Immature natural killer cell (primary cell): ENCODE data around the gene TOX3. TPM values are rescaled to one million over a fixed set of nuclear protein-coding genes. Genes with fewer than 3 reads are reported as not detected.

Source experiments
- DNase-seq, 3 donors: peaks; one replicate each; pipeline ENCODE4 v3.0.0; 2022; ENCODE audit warnings: mixed read lengths in 1 of 3
- H3K27ac Mint-ChIP-seq, 6 donors: one replicate each; pipeline ENCODE4 v1.8.0; 2020; ENCODE audit warnings: mixed read lengths in 6 of 6, mild to moderate bottlenecking in 5 of 6, inconsistent platforms in 4 of 6, moderate library complexity in 3 of 6
- H3K27me3 Mint-ChIP-seq, 3 donors: one replicate each; pipeline ENCODE4 v1.8.0; 2020 to 2021; ENCODE audit warnings: low read depth in 3 of 3, mild to moderate bottlenecking in 3 of 3, mixed read lengths in 3 of 3, moderate library complexity in 3 of 3, inconsistent platforms in 1 of 3
- H3K36me3 Mint-ChIP-seq, 3 donors: one replicate each; pipeline ENCODE4 v1.8.0; 2020; ENCODE audit warnings: mixed read lengths in 3 of 3, inconsistent platforms in 2 of 3, mild to moderate bottlenecking in 2 of 3
- H3K4me1 Mint-ChIP-seq, 2 donors: one replicate each; pipeline ENCODE4 v1.8.0; 2020; ENCODE audit warnings: inconsistent platforms in 2 of 2, mild to moderate bottlenecking in 2 of 2, mixed read lengths in 2 of 2, moderate library complexity in 1 of 2
- H3K4me3 Mint-ChIP-seq, 5 donors: one replicate each; pipeline ENCODE4 v1.8.0; 2020; ENCODE audit warnings: mild to moderate bottlenecking in 5 of 5, mixed read lengths in 5 of 5, inconsistent platforms in 3 of 5, moderate library complexity in 3 of 5
- H3K9me3 Mint-ChIP-seq, 6 donors: one replicate each; pipeline ENCODE4 v1.8.0; 2020; ENCODE audit warnings: mild to moderate bottlenecking in 6 of 6, mixed read lengths in 6 of 6, inconsistent platforms in 4 of 6, moderate library complexity in 3 of 6
- polyA plus RNA-seq, 3 donors: library from polyadenylated mRNA; unstranded; fragments of 300-500 nt; fragmentation: Illumina TruSeq; gene quantifications; one replicate each; pipeline ENCODE4 v1.2.3, GENCODE V29; 2021

Gene TOX3
- polyA plus RNA-seq, result not detected

DNA sequence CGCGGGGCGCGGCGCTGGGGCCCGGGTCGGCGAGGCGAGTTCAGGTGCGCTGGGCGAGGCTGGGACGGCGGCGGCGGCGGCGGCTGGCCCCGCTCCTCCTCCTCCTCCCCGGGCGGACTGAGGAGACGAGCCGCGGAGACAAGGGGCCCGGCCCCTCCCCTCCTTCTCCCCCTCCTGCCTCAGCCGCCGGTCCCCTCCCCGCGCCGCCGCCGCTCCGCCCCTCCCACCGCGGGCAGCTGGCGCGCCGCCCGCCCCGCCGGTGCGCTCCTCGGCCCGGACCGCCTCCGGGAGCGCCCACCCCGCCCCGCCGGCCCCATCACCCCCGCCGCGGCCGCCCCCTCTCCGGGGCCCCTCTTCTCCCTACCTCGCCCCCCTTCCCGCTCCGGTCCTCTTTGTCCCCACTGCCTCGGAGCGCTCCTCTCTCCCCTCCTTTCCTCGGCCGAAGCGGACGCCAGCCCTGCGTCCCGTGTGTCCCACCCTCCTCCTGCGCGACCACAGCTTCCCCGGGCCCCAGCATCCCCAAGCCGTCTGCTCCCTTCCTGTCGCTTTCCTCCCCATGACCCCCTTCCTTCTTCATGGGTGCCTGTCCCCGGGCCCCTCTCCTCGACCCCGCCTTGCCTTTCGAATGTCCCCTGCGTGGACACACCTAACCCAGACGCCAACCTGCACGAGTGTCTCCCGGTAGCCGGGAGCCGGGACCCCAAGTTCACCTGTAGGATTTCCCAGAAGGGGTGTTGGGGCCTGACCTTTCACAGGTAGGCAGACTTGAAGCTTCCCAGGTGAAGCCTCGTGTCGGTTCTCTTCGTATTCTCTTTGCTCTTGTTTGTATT lies at the start of gene TOX3:
Gene TOX3, minus strand, starts transcription at position 140 of the 830 bp plus-strand sequence. CDS start 420 bp downstream, outside the sequence.
- Mint-ChIP-seq H3K4me1 (no peaks in the 10 kb centered on the region), H3K4me3 (peak within 1 kb of the TSS in 2 of 5 donors; percentile 35 to 46), H3K27ac (no peak within 1 kb of the TSS), H3K27me3 (peaks cover 9 to 26% (median 16%) of the 10 kb centered on the region in 3 donors), H3K9me3 (peaks cover 2 to 10% (median 4%) of the 10 kb centered on the region in 6 donors), H3K36me3 (no peaks in the 10 kb centered on the region)
- no peak for DNase-seq

DNA sequence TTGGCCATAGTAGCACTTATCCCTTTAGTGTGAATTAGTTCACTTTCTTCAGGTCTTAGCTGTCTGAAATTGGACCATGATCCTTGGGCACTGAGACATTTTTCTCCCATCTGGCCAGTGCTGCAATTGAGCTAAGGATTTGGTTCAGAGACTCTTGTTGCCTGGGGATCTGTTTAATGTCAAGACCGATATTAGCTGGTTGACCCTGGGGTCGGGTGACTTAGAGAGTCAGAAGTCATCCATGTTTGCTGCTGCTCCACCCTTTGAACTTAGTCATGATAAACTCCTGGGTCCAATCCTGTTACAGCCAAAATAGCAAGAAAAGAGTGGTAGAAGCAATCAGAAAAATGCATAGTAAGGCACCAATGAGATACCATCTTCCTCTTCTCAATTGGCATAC lies 45.8 kb upstream of the TOX3 start:
- DNase-seq, result no peak
- Mint-ChIP-seq H3K4me3 (no peak overlapping the region), H3K27ac (no peak overlapping the region), H3K36me3 (no peaks in the 10 kb centered on the region), H3K4me1 (no peaks in the 10 kb centered on the region), H3K9me3 (peaks cover 0 to 11% (median under 1%) of the 10 kb centered on the region in 6 donors), H3K27me3 (peaks cover 0 to 4% (median 0%) of the 10 kb centered on the region in 3 donors)

DNA sequence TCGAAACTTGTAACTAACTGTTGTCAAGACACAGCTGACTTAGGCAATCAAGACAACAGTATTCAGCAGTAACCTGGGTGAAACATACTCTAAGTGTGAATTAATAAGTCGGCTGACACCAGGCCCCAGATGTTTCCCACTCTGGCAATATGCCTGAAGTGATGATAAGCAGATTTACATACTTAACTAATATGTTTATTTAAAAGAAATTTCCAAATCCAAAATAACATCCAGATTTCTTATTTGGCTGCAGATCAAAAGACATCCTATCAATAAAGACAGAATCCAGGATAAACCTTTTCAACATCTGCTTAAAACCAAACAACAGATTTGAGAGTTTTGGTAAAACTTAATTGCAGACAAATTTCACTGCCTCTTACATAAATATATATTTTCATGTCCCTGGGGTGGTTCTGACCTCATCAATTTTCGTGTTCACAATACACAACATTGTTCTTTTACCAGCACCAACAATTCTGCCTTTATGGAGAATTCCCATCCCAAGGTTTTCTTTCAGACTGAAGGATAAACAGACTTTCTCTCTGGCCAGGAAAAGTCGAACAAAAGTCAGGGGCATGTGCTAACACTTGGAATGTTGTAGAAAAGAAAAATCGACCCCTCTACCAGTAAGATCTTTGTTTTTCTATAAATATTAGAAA lies 45.1 kb upstream of the TOX3 start:
- Mint-ChIP-seq H3K27ac (no peak overlapping the region), H3K4me1 (no peaks in the 10 kb centered on the region), H3K27me3 (peaks cover 0 to 4% (median 0%) of the 10 kb centered on the region in 3 donors), H3K4me3 (no peak overlapping the region), H3K9me3 (peaks cover 0 to 11% (median 2%) of the 10 kb centered on the region in 6 donors), H3K36me3 (no peaks in the 10 kb centered on the region)
- no peak for DNase-seq

DNA sequence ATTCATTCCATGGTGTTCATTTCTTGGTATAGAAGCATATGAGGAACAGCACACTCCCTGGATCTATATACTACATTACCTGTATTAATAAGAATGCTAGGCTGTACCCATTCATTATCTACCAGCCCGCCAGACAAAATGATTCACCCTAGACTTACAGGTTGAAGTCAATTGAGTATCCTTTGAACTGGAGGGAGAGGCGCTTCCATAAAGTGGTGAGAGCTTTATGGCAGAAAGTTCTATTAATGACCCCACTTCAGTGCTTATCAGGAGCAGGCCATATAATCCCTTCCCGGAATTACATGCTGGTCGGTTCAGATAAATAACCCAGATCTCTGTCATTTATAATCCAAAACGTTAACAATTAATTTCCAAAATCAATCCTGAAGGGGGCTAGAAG lies 44.5 kb upstream of the TOX3 start:
- no peak overlapping the region for H3K27ac Mint-ChIP-seq
- H3K27me3 Mint-ChIP-seq, result peaks cover 0 to 2% (median 0%) of the 10 kb centered on the region in 3 donors
- peaks cover 0 to 11% (median 1%) of the 10 kb centered on the region in 6 donors for H3K9me3 Mint-ChIP-seq
- no peak for DNase-seq
- no peaks in the 10 kb centered on the region for H3K4me1 Mint-ChIP-seq
- no peaks in the 10 kb centered on the region for H3K36me3 Mint-ChIP-seq
- H3K4me3 Mint-ChIP-seq, result no peak overlapping the region

DNA sequence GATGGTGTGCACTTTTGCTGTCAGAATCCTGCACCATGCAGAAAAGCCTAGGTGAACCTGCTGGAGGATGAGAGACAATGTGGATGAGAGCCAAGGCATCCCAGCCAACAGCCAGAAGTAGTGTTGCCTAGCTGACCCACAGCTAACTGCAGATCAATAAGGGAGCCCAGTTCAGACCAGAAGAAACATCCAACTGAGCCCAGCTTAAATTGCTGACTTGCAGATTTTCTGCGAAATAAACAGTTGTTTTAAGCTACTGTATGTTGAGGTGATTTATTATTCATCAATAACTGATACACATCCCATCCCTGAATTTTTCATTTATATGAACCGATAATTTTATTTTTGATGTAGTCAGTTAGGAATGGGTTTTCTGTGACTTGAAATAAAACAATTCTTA lies 39.2 kb upstream of the TOX3 start:
- DNase-seq, result no peak
- no peaks in the 10 kb centered on the region for H3K36me3 Mint-ChIP-seq
- H3K9me3 Mint-ChIP-seq, result peaks cover 0 to 6% (median 2%) of the 10 kb centered on the region in 6 donors
- H3K27me3 Mint-ChIP-seq, result peaks cover 0 to 2% (median 0%) of the 10 kb centered on the region in 3 donors
- H3K27ac Mint-ChIP-seq, result no peak overlapping the region
- no peaks in the 10 kb centered on the region for H3K4me1 Mint-ChIP-seq
- H3K4me3 Mint-ChIP-seq, result no peak overlapping the region

DNA sequence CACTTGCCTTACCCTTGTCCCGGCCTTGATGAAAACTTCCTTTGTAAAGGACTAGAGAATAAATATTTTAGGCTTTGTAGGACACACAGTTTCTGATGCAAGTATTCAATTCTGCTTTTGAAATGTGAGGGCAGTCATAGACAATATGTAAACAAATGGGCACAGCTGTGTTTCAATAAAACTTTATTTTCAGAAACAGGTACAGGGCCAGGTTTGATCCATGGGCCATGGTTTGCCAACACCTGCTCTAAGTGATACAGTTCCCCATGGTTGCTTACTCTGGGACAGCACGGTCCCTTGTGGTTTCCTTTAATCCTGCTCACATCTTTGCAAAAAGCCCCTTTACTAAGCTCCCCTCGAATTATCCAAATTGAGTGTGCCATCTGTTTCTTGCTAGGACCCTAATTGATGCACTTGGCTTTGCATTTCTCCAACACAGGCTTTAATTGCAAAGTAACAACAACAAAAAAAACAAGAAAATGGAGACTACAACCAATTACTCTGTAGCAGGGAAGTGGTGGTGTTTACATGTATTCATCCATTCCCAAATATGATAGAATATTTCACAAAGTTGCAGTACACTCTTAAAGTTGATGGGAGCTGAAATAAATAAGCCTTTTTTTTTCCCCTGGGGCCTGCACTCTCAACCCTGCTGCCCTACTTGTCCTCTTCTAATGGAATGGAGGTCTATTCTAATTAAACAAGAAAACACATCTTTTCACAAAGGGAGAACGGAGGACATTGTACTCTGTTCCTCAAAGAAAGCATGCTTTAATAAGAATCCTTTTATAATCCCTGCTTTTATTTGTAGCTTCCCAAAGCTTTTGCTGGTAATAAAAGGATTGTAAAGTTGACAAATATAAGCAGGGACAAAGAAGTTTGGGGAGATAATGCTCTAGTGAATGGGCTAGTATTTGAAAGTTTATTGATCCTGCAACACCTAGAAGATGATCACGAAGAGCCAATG lies 37.7 kb upstream of the TOX3 start:
- no peak overlapping the region for H3K4me3 Mint-ChIP-seq
- peaks cover 0 to 2% (median 0%) of the 10 kb centered on the region in 3 donors for H3K27me3 Mint-ChIP-seq
- no peaks in the 10 kb centered on the region for H3K4me1 Mint-ChIP-seq
- H3K27ac Mint-ChIP-seq, result no peak overlapping the region
- H3K36me3 Mint-ChIP-seq, result no peaks in the 10 kb centered on the region
- H3K9me3 Mint-ChIP-seq, result peaks cover 0 to 6% (median under 1%) of the 10 kb centered on the region in 6 donors
- no peak for DNase-seq

DNA sequence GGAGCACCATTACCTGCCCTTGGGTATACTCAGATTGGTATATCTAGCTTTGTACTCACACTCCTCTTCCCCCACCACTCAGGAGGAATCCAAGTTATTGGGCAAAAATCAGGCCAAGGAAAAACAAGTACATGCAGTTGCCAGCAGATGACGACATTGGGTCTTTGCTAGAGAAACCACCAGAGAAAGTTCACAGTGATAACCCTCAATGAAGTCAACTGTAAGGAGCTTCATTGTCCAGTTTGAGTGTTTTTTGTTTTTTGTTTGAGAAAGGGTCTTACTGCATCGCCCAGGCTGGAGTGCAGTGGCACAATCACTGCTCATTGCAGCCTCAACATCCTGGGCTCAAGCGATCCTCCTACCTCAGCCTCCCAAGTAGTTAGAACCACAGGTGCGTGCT lies 34.6 kb upstream of the TOX3 start:
- H3K36me3 Mint-ChIP-seq, result no peaks in the 10 kb centered on the region
- H3K27ac Mint-ChIP-seq, result no peak overlapping the region
- peaks cover 0 to 3% (median 0%) of the 10 kb centered on the region in 3 donors for H3K27me3 Mint-ChIP-seq
- H3K9me3 Mint-ChIP-seq, result peaks cover 0 to 3% (median 0%) of the 10 kb centered on the region in 6 donors
- H3K4me1 Mint-ChIP-seq, result no peaks in the 10 kb centered on the region
- DNase-seq, result no peak
- no peak overlapping the region for H3K4me3 Mint-ChIP-seq

DNA sequence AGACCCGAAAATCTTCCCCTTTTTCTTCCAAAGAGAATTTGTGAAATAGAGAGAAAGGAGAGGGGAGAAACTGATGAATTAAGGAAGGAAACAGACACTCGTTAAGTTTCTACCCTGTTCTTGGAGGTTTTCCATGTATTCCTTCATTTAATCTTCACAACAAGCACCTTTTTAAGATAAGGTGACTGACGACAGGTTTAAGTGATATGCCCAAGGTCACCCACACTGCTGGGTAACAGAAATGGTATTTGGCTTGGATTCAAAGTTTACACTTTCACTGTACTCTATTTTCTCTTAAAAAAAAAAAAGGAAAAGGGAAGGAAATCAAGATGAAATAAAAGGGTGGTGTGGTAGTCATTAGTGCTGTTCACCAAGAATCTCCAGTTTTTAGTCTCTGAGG lies 33.5 kb upstream of the TOX3 start:
- no peak for DNase-seq
- Mint-ChIP-seq H3K4me1 (no peaks in the 10 kb centered on the region), H3K4me3 (no peak overlapping the region), H3K27ac (no peak overlapping the region), H3K36me3 (no peaks in the 10 kb centered on the region), H3K27me3 (peaks cover 0 to 3% (median 3%) of the 10 kb centered on the region in 3 donors), H3K9me3 (peaks cover 0 to 5% (median 0%) of the 10 kb centered on the region in 6 donors)

DNA sequence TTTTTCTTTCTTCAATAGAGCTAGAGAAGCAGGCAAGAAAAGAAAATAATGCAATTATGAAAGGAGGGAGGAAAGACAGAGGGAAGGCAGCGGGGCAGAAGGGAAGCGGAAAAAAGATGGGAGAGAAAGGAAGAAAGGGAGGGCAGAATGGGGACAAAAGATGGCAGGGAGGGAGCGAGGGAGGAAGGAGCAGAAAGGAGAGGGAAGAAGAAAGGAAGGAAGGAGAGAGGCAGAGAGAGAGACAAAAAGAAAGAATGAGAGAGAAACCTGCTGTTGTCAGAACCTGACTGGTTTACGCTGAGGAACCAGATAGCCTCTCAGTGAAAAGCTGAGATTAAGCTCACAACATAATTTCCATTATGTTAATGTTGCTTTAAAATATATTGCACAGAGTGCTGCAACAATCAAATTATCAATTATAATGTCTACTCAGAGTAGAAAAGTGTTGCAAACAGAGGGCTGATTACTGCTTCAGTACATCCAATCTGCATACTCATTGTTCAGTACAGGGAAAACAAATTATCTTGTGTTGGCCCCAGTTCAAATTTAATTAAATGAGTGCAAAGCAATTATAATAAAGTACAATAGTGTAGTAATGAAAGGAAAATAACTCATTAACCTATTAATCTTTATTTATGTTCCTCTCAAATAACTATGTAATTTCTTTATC lies 32.0 kb upstream of the TOX3 start:
- H3K36me3 Mint-ChIP-seq, result no peaks in the 10 kb centered on the region
- no peak for DNase-seq
- no peak overlapping the region for H3K4me3 Mint-ChIP-seq
- H3K9me3 Mint-ChIP-seq, result peaks cover 0 to 5% (median 0%) of the 10 kb centered on the region in 6 donors
- no peak overlapping the region for H3K27ac Mint-ChIP-seq
- H3K4me1 Mint-ChIP-seq, result no peaks in the 10 kb centered on the region
- peaks cover 3 to 5% (median 3%) of the 10 kb centered on the region in 3 donors for H3K27me3 Mint-ChIP-seq

DNA sequence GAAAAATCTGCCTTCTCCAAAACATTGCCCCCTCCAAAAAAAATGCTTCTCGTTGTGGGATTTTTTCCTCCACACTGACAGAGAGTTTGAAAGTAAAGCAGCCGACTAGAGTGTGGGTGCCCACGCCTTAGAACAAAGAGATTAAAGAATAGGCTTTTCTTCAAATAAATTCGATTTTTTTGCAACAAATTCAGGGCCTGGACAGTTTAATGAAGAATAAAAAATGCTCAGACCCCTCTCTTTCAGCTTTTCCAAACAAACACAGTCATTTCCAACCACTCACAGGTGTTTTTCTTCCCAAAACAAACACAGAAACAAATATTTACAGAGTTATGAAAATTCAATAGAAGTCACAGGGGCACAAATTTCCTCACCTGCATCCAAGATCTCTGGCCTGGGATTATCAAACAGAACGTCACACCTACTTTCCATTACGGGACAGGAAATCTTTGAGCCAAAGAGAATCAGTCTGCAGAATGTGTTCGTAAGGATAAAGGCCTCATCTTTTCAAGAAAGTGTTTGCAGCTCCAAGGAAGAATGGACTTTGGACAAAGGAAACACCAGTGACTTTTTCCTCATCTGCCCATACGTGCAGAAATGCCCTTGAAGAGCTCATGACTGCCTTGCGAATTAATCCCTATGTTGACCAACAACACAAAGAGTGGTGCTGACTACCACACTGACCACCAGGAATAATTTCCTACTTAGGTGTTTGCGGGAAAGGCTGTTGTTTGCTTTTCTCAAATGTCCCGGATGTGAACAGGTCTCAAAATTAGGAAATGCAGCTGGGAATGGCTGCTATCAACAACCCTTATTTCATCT lies 31.3 kb upstream of the TOX3 start:
- H3K27me3 Mint-ChIP-seq, result peaks cover 3 to 5% (median 3%) of the 10 kb centered on the region in 3 donors
- no peak for DNase-seq
- H3K9me3 Mint-ChIP-seq, result peaks cover 0 to 7% (median 0%) of the 10 kb centered on the region in 6 donors
- H3K4me1 Mint-ChIP-seq, result no peaks in the 10 kb centered on the region
- H3K4me3 Mint-ChIP-seq, result no peak overlapping the region
- no peaks in the 10 kb centered on the region for H3K36me3 Mint-ChIP-seq
- no peak overlapping the region for H3K27ac Mint-ChIP-seq

DNA sequence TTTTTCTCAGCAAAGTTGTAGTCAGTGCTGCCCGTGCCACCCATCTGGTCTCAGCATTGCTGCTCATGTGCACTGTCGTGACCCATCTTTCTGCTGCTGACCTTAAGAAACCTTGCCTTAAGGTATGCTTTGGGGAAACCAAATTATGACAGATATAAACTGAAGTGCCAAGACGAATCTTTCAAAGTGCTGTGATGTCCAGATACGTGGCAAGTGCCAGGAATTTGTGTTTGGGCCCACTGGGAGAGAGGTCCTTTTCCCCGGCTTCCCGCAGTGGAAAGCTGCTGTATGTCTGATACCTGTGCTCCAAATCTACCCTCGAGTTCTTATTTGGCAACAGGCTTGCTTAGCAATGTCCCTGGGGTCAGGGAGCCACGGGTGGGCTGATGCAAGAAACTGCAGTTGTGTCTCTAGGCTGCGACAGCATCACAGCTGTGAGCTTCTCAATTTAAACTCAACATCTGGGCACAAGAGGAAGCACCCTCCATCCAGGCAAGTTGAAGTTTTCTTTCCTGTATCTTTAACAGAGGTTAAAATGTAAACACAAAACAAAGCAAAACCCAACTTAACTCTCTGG lies 30.3 kb upstream of the TOX3 start:
- H3K36me3 Mint-ChIP-seq, result no peaks in the 10 kb centered on the region

More for the DNA sequence above, 30.3 kb upstream of the TOX3 start:
- Mint-ChIP-seq H3K9me3 (peaks cover 0 to 7% (median 0%) of the 10 kb centered on the region in 6 donors), H3K4me3 (no peak overlapping the region), H3K4me1 (no peaks in the 10 kb centered on the region), H3K27ac (no peak overlapping the region), H3K27me3 (peaks cover 3 to 5% (median 3%) of the 10 kb centered on the region in 3 donors)
- DNase-seq, result no peak
